Panc1 (cell line): Measurements from ENCODE around the gene SEMA6A. TPM values are rescaled to one million over a fixed set of nuclear protein-coding genes. Genes with fewer than 3 reads are reported as not detected.

Experiments
- ATAC-seq: fragments of 200-7000 bp; cut with Tn5 transposase; 2 replicates; pipeline ENCODE4 v1.9.1; 2020; ENCODE audit warnings: mild to moderate bottlenecking, moderate library complexity
- BruUV-seq: library from RNA; stranded (reverse); fragments of 400-500 nt; replicated peaks from 2 replicates; lab custom pipeline; 2021; lab: Mats Ljungman, UMichigan
- CTCF ChIA-PET: fragments of 300-600 bp; sonication (Branson Sonifier 250); formaldehyde crosslinking; loops from one replicate; lab custom pipeline; 2022; ENCODE audit warnings: antibody characterized with exemption; lab: Charles Lee
- POLR2A ChIA-PET: fragments of 300-600 bp; sonication (Branson Sonifier 250); formaldehyde crosslinking; loops from one replicate; lab custom pipeline; 2022; ENCODE audit warnings: antibody characterized with exemption; lab: Charles Lee
- DNase-seq: peaks from one replicate; pipeline ENCODE4 v3.0.0-alpha.2; 2010; ENCODE audit warnings: low read depth, low spot score
- H3K27ac ChIP-seq: 2 replicates; pipeline ENCODE4 v1.5.1; 2011; ENCODE audit warnings: mild to moderate bottlenecking, low read length, inconsistent platforms
- H3K27me3 ChIP-seq: fragments of 200-500 bp; sonication (Bioruptor generic); 2 replicates; pipeline ENCODE4 v1.6.0; 2014; ENCODE audit warnings: low read length, inconsistent platforms; ENCODE audit not compliant: control insufficient read depth, insufficient read depth
- H3K36me3 ChIP-seq: fragments of 200-500 bp; sonication (Bioruptor generic); 2 replicates; pipeline ENCODE4 v1.5.1; 2014; ENCODE audit warnings: inconsistent platforms, mild to moderate bottlenecking, low read length, moderate library complexity; ENCODE audit not compliant: control insufficient read depth, insufficient read depth
- H3K4me1 ChIP-seq: 2 replicates; pipeline ENCODE4 v1.5.1; 2011; ENCODE audit warnings: inconsistent platforms, mild to moderate bottlenecking, low read length, moderate library complexity; ENCODE audit not compliant: control insufficient read depth, insufficient read depth
- H3K4me3 ChIP-seq, 2 experiments: 2 replicates each; pipeline ENCODE4 v1.5.1; 2011 to 2012; ENCODE audit warnings: low read depth in 2 of 2, low read length in 2 of 2, mild to moderate bottlenecking in 2 of 2, inconsistent platforms in 1 of 2, moderate library complexity in 1 of 2
- H3K9me3 ChIP-seq: fragments of 200-500 bp; sonication (Bioruptor generic); 2 replicates; pipeline ENCODE4 v1.5.1; 2014; ENCODE audit warnings: low read depth, mild to moderate bottlenecking, inconsistent platforms, low read length, moderate library complexity; ENCODE audit not compliant: control insufficient read depth, insufficient read depth
- POLR2AphosphoS5 ChIP-seq: IDR thresholded peaks from 2 replicates; pipeline ENCODE4 v1.6.1; 2012; ENCODE audit warnings: mild to moderate bottlenecking, low read depth, low read length, moderate library complexity
- SIN3A ChIP-seq: IDR thresholded peaks from 2 replicates; pipeline ENCODE4 v1.6.1; 2012; ENCODE audit warnings: low read depth, mild to moderate bottlenecking, low read length, moderate library complexity, borderline replicate concordance; ENCODE audit not compliant: insufficient read depth
- TCF7L2 ChIP-seq: IDR thresholded peaks from 2 replicates; pipeline ENCODE4 v1.6.1; 2011; ENCODE audit warnings: mild to moderate bottlenecking, low read depth, low read length, inconsistent platforms
- in situ Hi-C: cut with HindIII; loops from 2 replicates; pipeline ENCODE4 v1.10.0; 2016; ENCODE audit warnings: low sequenced_read_pairs, low pct_unique_long_range_greater_than_20kb
- intact Hi-C: fragments of 100-400 bp; cut with micrococcal nuclease; formaldehyde crosslinking; loops from one replicate; pipeline ENCODE4 v1.10.0; 2022; ENCODE audit not compliant: unreplicated experiment
- total RNA-seq: library from RNA; stranded (reverse); gene quantifications from one replicate; pipeline ENCODE4 v1.2.1, GENCODE V29; 2021; ENCODE audit not compliant: unreplicated experiment
- TF ChIP-seq, protein P1 (sequence below): fragments of 450-650 bp; IDR thresholded peaks from 2 replicates; pipeline ENCODE4 v1.5.1; 2017; ENCODE audit warnings: mild to moderate bottlenecking
- TF ChIP-seq, protein P2 (sequence below), 2 experiments: IDR thresholded peaks; 2 replicates each; pipeline ENCODE4 v1.6.1; 2011 to 2012; ENCODE audit warnings: low read depth in 2 of 2, control low read depth in 1 of 2, low read length in 1 of 2, mild to moderate bottlenecking in 1 of 2, moderate library complexity in 1 of 2; ENCODE audit not compliant: insufficient read depth in 1 of 2

Gene SEMA6A
- total RNA-seq, 1 experiment from 2014 or later = 0.54 TPM

DNA sequence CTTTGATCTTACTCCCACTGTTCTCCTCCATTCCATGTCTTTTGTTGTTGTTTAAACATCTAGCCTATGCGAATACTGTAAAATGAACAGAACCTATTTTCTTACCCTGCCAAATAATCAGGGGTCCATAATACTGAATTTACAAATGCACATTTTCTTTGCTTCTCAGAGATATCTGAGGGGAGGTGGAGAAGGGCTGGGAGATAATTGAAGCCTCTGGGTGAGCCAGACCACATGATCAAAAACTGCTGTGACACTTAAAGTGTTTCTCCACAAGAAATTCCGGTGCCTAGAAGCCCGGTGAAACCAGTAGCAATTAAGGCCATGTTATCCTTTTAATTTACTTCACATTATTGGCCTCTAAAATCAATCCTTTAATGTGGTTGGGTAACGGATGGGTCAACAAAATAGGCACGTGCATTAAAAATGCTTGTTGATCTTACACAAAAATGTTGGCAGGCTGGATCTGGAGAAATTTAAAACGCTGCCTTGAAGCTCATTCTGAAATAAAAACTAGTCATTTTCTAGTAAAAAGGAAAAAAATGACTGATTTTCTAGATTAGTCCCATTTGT, 10.8 kb downstream of the SEMA6A start:
- in situ Hi-C loops = no loop called here
- H3K27me3 ChIP-seq = peaks cover 18% of the 10 kb centered on the region
- H3K4me3 ChIP-seq = no peak overlapping the region
- no TSS peak for BruUV-seq
- DNase-seq = no peak
- ChIA-PET POLR2A (no interaction called here), CTCF (no interaction called here)
- H3K4me1 ChIP-seq = no peaks in the 10 kb centered on the region
- TF ChIP-seq, protein P1, sequence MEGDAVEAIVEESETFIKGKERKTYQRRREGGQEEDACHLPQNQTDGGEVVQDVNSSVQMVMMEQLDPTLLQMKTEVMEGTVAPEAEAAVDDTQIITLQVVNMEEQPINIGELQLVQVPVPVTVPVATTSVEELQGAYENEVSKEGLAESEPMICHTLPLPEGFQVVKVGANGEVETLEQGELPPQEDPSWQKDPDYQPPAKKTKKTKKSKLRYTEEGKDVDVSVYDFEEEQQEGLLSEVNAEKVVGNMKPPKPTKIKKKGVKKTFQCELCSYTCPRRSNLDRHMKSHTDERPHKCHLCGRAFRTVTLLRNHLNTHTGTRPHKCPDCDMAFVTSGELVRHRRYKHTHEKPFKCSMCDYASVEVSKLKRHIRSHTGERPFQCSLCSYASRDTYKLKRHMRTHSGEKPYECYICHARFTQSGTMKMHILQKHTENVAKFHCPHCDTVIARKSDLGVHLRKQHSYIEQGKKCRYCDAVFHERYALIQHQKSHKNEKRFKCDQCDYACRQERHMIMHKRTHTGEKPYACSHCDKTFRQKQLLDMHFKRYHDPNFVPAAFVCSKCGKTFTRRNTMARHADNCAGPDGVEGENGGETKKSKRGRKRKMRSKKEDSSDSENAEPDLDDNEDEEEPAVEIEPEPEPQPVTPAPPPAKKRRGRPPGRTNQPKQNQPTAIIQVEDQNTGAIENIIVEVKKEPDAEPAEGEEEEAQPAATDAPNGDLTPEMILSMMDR = no peak
- TF ChIP-seq, protein P2, sequence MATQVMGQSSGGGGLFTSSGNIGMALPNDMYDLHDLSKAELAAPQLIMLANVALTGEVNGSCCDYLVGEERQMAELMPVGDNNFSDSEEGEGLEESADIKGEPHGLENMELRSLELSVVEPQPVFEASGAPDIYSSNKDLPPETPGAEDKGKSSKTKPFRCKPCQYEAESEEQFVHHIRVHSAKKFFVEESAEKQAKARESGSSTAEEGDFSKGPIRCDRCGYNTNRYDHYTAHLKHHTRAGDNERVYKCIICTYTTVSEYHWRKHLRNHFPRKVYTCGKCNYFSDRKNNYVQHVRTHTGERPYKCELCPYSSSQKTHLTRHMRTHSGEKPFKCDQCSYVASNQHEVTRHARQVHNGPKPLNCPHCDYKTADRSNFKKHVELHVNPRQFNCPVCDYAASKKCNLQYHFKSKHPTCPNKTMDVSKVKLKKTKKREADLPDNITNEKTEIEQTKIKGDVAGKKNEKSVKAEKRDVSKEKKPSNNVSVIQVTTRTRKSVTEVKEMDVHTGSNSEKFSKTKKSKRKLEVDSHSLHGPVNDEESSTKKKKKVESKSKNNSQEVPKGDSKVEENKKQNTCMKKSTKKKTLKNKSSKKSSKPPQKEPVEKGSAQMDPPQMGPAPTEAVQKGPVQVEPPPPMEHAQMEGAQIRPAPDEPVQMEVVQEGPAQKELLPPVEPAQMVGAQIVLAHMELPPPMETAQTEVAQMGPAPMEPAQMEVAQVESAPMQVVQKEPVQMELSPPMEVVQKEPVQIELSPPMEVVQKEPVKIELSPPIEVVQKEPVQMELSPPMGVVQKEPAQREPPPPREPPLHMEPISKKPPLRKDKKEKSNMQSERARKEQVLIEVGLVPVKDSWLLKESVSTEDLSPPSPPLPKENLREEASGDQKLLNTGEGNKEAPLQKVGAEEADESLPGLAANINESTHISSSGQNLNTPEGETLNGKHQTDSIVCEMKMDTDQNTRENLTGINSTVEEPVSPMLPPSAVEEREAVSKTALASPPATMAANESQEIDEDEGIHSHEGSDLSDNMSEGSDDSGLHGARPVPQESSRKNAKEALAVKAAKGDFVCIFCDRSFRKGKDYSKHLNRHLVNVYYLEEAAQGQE (IDR thresholded peaks at IDR 0.05; ENCODE audit: insufficient read depth in 1 of 2, low read depth in 2 of 2, low read length in 1 of 2) = no peak
- TF ChIP-seq TCF7L2 = no peak
- no peak for TF ChIP-seq SIN3A
- TF ChIP-seq POLR2AphosphoS5 = no peak
- no peak overlapping the region for H3K27ac ChIP-seq
- intact Hi-C loops = loop anchor here (10.0 kb wide), 1 partner anchor 429 kb away; no protein-coding TSS in a partner anchor
- no peaks in the 10 kb centered on the region for H3K36me3 ChIP-seq
- H3K9me3 ChIP-seq = no peaks in the 10 kb centered on the region
- ATAC-seq = no peak

DNA sequence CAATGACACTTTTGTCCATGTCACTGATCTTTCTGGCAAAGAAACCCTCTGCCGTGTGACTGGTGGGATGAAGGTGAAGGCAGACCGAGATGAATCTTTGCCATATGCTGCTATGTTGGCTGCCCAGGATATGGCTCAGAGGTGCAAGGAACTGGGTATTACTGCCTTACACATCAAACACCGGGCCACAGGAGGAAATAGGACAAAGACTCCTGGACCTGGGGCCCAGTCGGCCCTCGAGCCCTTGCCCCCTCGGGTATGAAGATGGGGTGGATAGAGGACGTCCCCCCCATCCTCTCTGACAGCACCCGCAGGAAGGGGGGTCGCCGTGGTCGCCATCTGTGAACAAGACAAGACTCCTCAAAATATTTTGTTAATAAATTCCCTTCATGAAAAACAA, 12.0 kb downstream of the SEMA6A start:
- TF ChIP-seq POLR2AphosphoS5 (no peak), SIN3A (no peak), TCF7L2 (no peak)
- TF ChIP-seq, protein P1 = no peak
- TF ChIP-seq, protein P2 (IDR thresholded peaks at IDR 0.05; ENCODE audit: insufficient read depth in 1 of 2, low read depth in 2 of 2, low read length in 1 of 2) = no peak
- H3K36me3 ChIP-seq = no peaks in the 10 kb centered on the region
- no peak for DNase-seq
- H3K27ac ChIP-seq = no peak overlapping the region
- no peaks in the 10 kb centered on the region for H3K4me1 ChIP-seq
- ChIA-PET POLR2A (no interaction called here), CTCF (no interaction called here)
- intact Hi-C loops (loop anchor here (10.0 kb wide), 1 partner anchor 428 kb away; no protein-coding TSS in a partner anchor), in situ Hi-C loops (no loop called here)
- H3K9me3 ChIP-seq = no peaks in the 10 kb centered on the region
- H3K4me3 ChIP-seq = no peak overlapping the region
- no TSS peak for BruUV-seq
- peaks cover 13% of the 10 kb centered on the region for H3K27me3 ChIP-seq
- ATAC-seq = no peak
